Keratinocyte (primary cell): ENCODE measurements around the gene NXPH4. TPM values are rescaled to one million over a fixed set of nuclear protein-coding genes. Genes with fewer than 3 reads are reported as not detected.

Source experiments
- DNase-seq: peaks from one replicate; pipeline ENCODE4 v3.0.0-alpha.2; 2011; ENCODE audit warnings: low read depth, missing footprints, low spot score
- FAIRE-seq: peaks from 2 replicates; lab custom pipeline; 2011; peaks lifted over from hg19 to GRCh38; lab: Jason Lieb, UNC
- H2AFZ ChIP-seq: 2 replicates; pipeline ENCODE4 v1.6.0; 2012; ENCODE audit warnings: low read length, control low read depth, inconsistent platforms; ENCODE audit not compliant: control insufficient read depth
- H3K27ac ChIP-seq: 2 replicates; pipeline ENCODE4 v1.5.1; 2011; ENCODE audit warnings: low read length; ENCODE audit not compliant: control insufficient read depth, insufficient read depth
- H3K27me3 ChIP-seq: 3 replicates; pipeline ENCODE4 v1.6.0; 2011; ENCODE audit warnings: low read length; ENCODE audit not compliant: control insufficient read depth, insufficient read depth; ENCODE audit errors: extremely low read depth
- H3K36me3 ChIP-seq, 2 experiments: 2 replicates in 1 of 2; 3 replicates in 1 of 2; pipeline ENCODE4 v1.5.1; 2011; ENCODE audit warnings: low read length in 2 of 2, mild to moderate bottlenecking in 1 of 2; ENCODE audit not compliant: control insufficient read depth in 2 of 2, insufficient read depth in 2 of 2; ENCODE audit errors: extremely low read depth in 1 of 2
- H3K4me1 ChIP-seq: 3 replicates; pipeline ENCODE4 v1.5.1; 2011; ENCODE audit warnings: low read length; ENCODE audit not compliant: control insufficient read depth, insufficient read depth; ENCODE audit errors: extremely low read depth
- H3K4me2 ChIP-seq: 3 replicates; pipeline ENCODE4 v1.6.0; 2011; ENCODE audit warnings: low read depth, low read length; ENCODE audit not compliant: control insufficient read depth, insufficient read depth; ENCODE audit errors: extremely low read depth
- H3K4me3 ChIP-seq, 3 experiments: fragments of 200-600 bp in 1 of 3; sonication (generic) in 1 of 3; 2 replicates in 2 of 3; 3 replicates in 1 of 3; pipeline ENCODE4 v1.5.1; 2011 to 2016; ENCODE audit warnings: low read length in 3 of 3, mild to moderate bottlenecking in 3 of 3, control low read depth in 2 of 3, inconsistent platforms in 1 of 3, low read depth in 1 of 3, mixed read lengths in 1 of 3, mixed run types in 1 of 3, moderate library complexity in 1 of 3; ENCODE audit not compliant: control insufficient read depth in 2 of 3, insufficient read depth in 2 of 3; ENCODE audit errors: extremely low read depth in 1 of 3
- H3K79me2 ChIP-seq: 2 replicates; pipeline ENCODE4 v1.6.0; 2012; ENCODE audit warnings: low read length; ENCODE audit not compliant: control insufficient read depth, insufficient read depth
- H3K9ac ChIP-seq: 3 replicates; pipeline ENCODE4 v1.6.0; 2011; ENCODE audit warnings: low read length; ENCODE audit not compliant: control insufficient read depth, insufficient read depth; ENCODE audit errors: extremely low read depth
- H3K9me1 ChIP-seq: 3 replicates; pipeline ENCODE4 v1.6.0; 2011; ENCODE audit warnings: low read length; ENCODE audit not compliant: control insufficient read depth, insufficient read depth; ENCODE audit errors: extremely low read depth
- H3K9me3 ChIP-seq: 2 replicates; pipeline ENCODE4 v1.5.1; 2012; ENCODE audit warnings: low read depth, low read length; ENCODE audit not compliant: control insufficient read depth
- H4K20me1 ChIP-seq: 3 replicates; pipeline ENCODE4 v1.6.0; 2011; ENCODE audit warnings: low read length; ENCODE audit not compliant: control insufficient read depth, insufficient read depth; ENCODE audit errors: extremely low read depth
- CTCF ChIP-seq, 3 experiments: IDR thresholded peaks in 1 of 3; conservative IDR thresholded peaks in 1 of 3; optimal IDR thresholded peaks in 1 of 3; 2 replicates in 2 of 3; 3 replicates in 1 of 3; pipeline versions ENCODE3 to v1.5.1; 2011; ENCODE audit warnings: low read length in 3 of 3, mild to moderate bottlenecking in 3 of 3, moderate library complexity in 2 of 3, control low read depth in 1 of 3, inconsistent platforms in 1 of 3; ENCODE audit not compliant: insufficient read depth in 2 of 3; ENCODE audit errors: extremely low read depth in 1 of 3
- EZH2 ChIP-seq: IDR thresholded peaks from one replicate; pipeline ENCODE4 v1.6.1; 2012; ENCODE audit warnings: inconsistent platforms, mild to moderate bottlenecking, low read length, moderate library complexity
- dilution Hi-C: fragments of 300-500 bp; cut with MboI; formaldehyde crosslinking; loops from one replicate; pipeline ENCODE4 v1.7.0; 2020; ENCODE audit warnings: low sequenced_read_pairs; ENCODE audit not compliant: extremely low pct_ligation_motif_present
- polyA plus RNA-seq, 5 experiments: library from polyadenylated mRNA; depleted of rRNA in 3 of 5; stranded (reverse) in 3 of 5; stranded (forward) in 1 of 5; unstranded in 1 of 5; fragments of >200 nt; gene quantifications; 1 replicate in 1 of 5; 2 replicates in 3 of 5; 3 replicates in 1 of 5; pipeline versions ENCODE4 v1.2.1 to v1.2.3, GENCODE V29; 2011 to 2012; ENCODE audit warnings: missing spikeins in 2 of 5, low read depth in 1 of 5, low replicate concordance in 1 of 5

Gene NXPH4
- polyA plus RNA-seq, 1 donor (not counting 4 experiments of a cell fraction or from before 2014, with no cell fraction given) = 0.97 TPM

- Histone ChIP-seq H2AFZ (no peak overlapping the region), H3K9me3 (no peaks in the 10 kb centered on the region), H3K4me1 (no peaks in the 10 kb centered on the region), H3K27ac (no peak overlapping the region), H3K27me3 (no peaks in the 10 kb centered on the region), H3K4me3 (no peak overlapping the region), H3K4me2 (no peak overlapping the region), H3K79me2 (no peaks in the 10 kb centered on the region), H4K20me1 (no peaks in the 10 kb centered on the region), H3K9me1 (no peaks in the 10 kb centered on the region), H3K9ac (no peak overlapping the region), H3K36me3 (peaks cover 0 to 31% of the 10 kb centered on the region in 2 experiments)
- FAIRE-seq = no peak
- dilution Hi-C loops = no loop called here
- DNase-seq = no peak
- TF ChIP-seq CTCF (optimal IDR thresholded peaks at IDR 0.05 in 1 of 3, IDR thresholded peaks at IDR 0.05 in 1 of 3, conservative IDR thresholded peaks at IDR 0.05 in 1 of 3; ENCODE audit: extremely low read depth in 1 of 3, insufficient read depth in 2 of 3, low read length in 3 of 3) = no peak
- TF ChIP-seq EZH2 = no peak
These were observed 13.4 kb upstream of the NXPH4 start for GRCh38 chr12:57203201-57203600.

GRCh38 chr12:57203791-57204190 lies 12.8 kb upstream of the NXPH4 start:
- Histone ChIP-seq H2AFZ (no peak overlapping the region), H3K27ac (no peak overlapping the region), H4K20me1 (no peaks in the 10 kb centered on the region), H3K9ac (no peak overlapping the region), H3K36me3 (peaks cover 0 to 29% of the 10 kb centered on the region in 2 experiments), H3K4me3 (no peak overlapping the region), H3K4me1 (no peaks in the 10 kb centered on the region), H3K4me2 (no peak overlapping the region), H3K9me1 (no peaks in the 10 kb centered on the region), H3K27me3 (no peaks in the 10 kb centered on the region), H3K79me2 (no peaks in the 10 kb centered on the region), H3K9me3 (no peaks in the 10 kb centered on the region)
- DNase-seq = no peak
- TF ChIP-seq EZH2 (no peak), CTCF (optimal IDR thresholded peaks at IDR 0.05 in 1 of 3, IDR thresholded peaks at IDR 0.05 in 1 of 3, conservative IDR thresholded peaks at IDR 0.05 in 1 of 3; ENCODE audit: extremely low read depth in 1 of 3, insufficient read depth in 2 of 3, low read length in 3 of 3) (no peak)
- FAIRE-seq = no peak
- dilution Hi-C loops = no loop called here
